GM19397 (cell line): ENCODE data around the gene RDH12.
"Not testable (repeated sequence)": the region's sequence is repeated elsewhere in the genome, so short reads cannot be mapped to it uniquely, and the experiment has no call there.

ENCODE experiments used
- ATAC-seq: cut with Tn5 transposase; IDR thresholded peaks from one replicate; pipeline ENCODE4 v1.9.1; 2021; ENCODE audit warnings: mild to moderate bottlenecking, moderate library complexity; ENCODE audit not compliant: unreplicated experiment

The RDH12 gene

DNA sequence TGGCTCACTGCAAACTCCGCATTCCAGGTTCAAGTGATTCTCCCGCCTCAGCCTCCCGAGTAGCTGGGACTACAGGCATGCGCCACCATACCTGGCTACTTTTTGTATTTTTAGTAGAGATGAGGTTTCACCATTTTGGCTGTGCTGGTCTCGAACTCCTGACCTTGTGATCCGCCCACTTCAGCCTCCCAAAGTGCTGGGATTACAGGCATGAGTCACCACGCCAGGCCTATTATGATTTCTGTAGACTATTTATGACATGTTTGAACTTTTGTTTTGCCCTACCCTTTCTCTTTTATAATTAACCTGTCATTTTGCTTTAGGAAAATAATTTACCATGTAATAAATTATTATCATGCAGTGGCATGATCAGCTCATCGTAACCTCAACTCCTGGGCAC is at the start of gene RDH12:
TSS of gene RDH12 (plus strand) at position 395 of the 400 bp plus-strand sequence. CDS start 20,757 bp downstream, outside the sequence.
- not testable (repeated sequence) for ATAC-seq

GRCh38 chr14:67652189-67652588 is 49.5 kb upstream of the RDH12 start:
- ATAC-seq, result no peak

- no peak for ATAC-seq
Measured at GRCh38 chr14:67653651-67654280, 47.9 kb upstream of the RDH12 start.

GRCh38 chr14:67663633-67664032 is 38.1 kb upstream of the RDH12 start:
- no peak for ATAC-seq

DNA sequence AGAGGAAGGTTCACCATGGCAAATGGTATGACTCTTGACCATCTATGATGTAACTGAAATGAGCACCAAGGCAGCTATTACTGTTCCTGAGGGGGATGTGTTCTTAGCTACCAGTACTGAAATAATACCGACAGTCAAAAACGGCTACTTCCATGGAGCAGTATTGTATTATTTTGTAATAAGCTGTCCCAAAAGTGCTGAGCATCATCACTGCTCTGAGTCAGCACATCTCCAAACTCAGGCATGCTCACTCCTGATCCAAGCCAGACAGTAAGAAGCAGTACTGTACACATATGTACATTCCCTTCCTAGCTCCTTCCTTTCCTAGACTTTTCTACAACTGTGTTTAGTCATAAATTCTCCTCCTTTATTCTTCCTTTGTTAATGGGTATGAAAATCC is 35.8 kb upstream of the RDH12 start:
- no peak for ATAC-seq

DNA sequence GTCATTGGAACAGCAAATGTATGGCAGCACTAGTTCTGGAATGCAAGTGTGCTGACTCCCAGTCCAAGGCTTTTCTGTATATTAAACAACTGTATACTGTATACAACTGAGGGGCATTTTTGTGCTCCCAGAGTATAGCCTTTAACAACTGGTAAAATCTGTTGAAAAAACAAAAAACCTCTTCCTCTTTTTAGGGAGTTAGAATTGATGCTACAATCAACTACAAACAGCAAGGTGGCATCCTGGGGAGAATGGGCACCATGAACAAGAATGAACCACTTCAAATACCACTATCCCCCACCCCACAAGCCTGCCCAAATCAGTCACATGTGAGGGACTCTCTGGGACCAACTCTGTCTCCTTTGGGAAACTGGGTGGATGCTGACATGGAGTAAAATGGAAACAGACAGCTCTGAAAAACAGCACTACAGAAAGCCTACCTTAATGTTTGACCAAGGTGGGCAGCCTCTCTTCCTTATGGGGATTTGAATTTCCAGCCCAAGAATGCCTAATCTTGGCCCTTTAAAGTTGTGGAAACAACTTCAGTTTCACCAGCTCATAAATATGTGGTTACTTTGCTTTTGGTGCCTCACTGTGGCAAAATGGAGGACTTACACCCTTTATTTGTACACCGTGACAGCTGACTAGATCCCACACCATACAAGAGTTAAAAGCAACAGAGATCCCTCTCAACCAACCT is 34.8 kb upstream of the RDH12 start:
- no peak for ATAC-seq

GRCh38 chr14:67668559-67668958 is 33.1 kb upstream of the RDH12 start:
- ATAC-seq, result no peak

DNA sequence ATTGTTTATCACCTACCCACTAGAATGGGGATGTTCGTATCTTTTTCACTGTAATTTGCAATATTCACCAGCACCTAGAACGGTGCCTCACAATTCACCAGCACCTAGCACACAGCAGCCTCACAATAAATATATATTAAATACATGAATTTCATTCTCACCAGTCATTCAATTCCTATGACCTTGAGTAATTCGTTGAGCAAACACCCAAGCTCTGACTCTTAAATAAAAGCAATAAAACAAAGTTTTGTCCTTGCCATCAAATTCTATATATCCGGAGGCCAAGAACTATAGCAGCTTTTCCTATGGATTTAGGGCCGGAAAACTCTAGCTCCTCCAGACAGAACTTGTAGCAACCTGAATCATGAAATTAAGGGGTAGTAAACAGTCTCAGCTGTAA is 28.2 kb upstream of the RDH12 start:
- no peak for ATAC-seq

GRCh38 chr14:67674139-67674479 is 27.6 kb upstream of the RDH12 start:
- peak; percentile 30 for ATAC-seq

- peak; percentile 90 for ATAC-seq
Measured at GRCh38 chr14:67674480-67675218, 27.0 kb upstream of the RDH12 start, which contains the start of gene VTI1B. VTI1B (minus strand) TSS chr14:67674632; CDS start chr14:67674489, 143 bp downstream.

- ATAC-seq, result no peak
Measured at GRCh38 chr14:67675219-67675582, 26.5 kb upstream of the RDH12 start.

GRCh38 chr14:67679006-67679405 is 22.7 kb upstream of the RDH12 start:
- no peak for ATAC-seq

- ATAC-seq, result peak; percentile 73
Measured at GRCh38 chr14:67680121-67680602, 21.5 kb upstream of the RDH12 start.

- ATAC-seq, result no peak
Measured at GRCh38 chr14:67680941-67681340, 20.7 kb upstream of the RDH12 start.

- no peak for ATAC-seq
Measured at GRCh38 chr14:67683842-67684241, 17.8 kb upstream of the RDH12 start.

- ATAC-seq, result no peak
Measured at GRCh38 chr14:67690011-67690410, 11.7 kb upstream of the RDH12 start.

DNA sequence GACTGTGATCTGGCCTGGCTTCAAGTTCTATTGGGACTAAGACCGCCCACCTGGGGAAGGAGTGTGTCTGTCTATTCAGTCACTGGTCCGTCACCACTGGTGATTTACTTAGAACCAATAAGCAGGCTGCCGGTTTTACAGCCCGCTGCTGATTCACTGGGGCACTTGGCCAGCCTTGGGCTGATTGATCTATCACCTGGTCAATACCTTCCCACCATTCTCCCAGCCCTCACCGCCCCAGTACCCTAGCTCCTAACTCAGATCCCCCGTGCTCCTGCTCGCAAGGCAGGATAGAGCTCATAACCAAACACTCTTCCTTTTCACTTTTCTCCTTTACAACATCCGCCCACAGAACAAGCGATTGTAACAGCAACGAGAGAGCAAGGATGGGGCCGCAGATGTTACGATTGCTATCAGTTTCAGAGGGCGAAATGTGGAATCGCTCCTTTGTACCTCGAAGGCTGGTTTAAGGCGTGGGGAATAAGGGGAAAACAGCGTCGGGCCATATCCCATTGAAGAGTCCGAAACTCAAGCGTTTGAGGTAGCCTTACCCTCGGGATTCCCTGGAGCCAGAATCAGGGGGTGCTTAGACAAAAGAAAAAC is 6.8 kb upstream of the RDH12 start:
- ATAC-seq, result peak; percentile 79

DNA sequence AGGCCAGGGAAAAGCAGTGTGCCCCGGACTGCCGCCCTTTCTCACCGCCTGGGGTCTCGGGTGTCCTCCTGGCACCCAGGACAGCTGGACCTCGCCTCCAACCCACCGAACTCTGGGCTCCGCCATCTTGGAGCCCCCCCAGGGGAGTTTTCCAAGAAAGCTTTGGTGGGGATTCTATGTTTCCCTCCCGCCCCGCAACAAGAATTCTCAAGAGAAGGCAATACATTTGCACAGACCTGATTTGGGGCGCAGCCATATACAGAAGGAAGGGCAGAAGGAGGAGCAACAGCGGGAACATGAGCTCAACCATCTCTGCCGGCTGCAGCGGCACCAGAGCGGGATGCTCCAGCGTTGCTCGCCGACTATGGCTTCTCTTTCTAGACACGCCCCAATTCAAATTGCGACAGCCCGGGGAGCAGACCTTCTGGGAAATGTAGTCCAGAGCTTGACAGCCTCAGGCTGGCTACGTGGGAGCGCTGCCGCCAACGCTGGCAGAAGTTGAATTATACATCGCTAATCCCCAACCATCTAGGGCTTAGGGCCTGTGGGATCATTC is 6.2 kb upstream of the RDH12 start, which contains the start of gene RDH11:
TSS of gene RDH11 (minus strand) at position 371 of the 556 bp plus-strand sequence. CDS start at position 310, 61 bp downstream.
- ATAC-seq, result peak; percentile 92

DNA sequence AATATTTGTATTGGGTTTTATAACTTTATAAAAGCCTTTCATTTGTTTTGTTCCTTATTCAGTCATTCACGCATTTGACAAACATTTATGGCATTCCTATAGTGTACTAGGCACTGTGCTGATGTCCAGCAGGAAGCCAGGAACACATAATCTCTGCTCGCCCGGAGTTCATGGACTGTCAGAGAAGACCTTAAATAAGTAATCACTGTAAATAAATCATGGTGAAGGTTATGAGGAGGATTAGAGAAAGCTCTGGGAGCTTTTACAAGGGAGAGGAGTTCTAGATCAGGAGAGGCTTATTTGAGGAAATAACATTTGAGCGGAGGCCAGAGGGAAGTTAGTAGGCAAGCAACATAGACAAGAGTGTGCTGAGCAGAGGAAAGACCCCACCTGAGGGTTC is 4.7 kb upstream of the RDH12 start:
- ATAC-seq, result no peak

GRCh38 chr14:67698179-67698578 is 3.5 kb upstream of the RDH12 start:
- no peak for ATAC-seq

DNA sequence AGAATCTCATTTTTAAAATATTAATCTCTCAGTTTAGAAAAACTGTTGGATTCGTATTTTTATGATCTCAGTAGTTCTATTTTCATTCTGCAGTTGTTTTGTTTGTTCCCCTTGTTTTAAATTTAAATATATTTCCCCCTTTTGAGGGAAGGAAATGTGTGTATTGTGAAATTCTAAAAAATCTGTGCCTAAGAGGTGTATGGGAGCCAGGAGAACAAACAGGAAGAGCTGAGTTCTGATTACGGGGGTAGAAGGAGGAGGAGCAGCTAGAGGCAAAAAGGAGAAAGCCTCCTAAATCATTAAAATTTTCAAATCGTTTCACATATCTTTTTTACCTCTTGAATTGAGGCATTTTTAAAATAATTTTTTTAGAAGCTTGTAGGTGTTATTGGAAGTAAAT is 2.3 kb downstream of the RDH12 start:
- ATAC-seq, result no peak
